Measurements from ENCODE around the gene CELSR1. TPM values are rescaled to one million over a fixed set of nuclear protein-coding genes. Genes with fewer than 3 reads are reported as not detected.

CELSR1 gene
- total RNA-seq, 2 donors from 2014 or later = 24.4 to 34.1 TPM

- Mint-ChIP-seq H3K4me1 (peaks cover 10% of the 10 kb centered on the region), H3K4me3 (no peak overlapping the region), H3K27me3 (ENCODE audit: insufficient read depth) (peaks cover 55% of the 10 kb centered on the region), H3K27ac (no peak overlapping the region), H3K36me3 (ENCODE audit: low read depth) (peaks cover 33% of the 10 kb centered on the region), H3K9me3 (peaks cover 9% of the 10 kb centered on the region)
- Histone ChIP-seq H3K9ac (ENCODE audit: extremely low read depth, low read length, poor library complexity, severe bottlenecking) (no peak overlapping the region), H3K27ac (ENCODE audit: low read depth, low read length) (no peak overlapping the region), H3K4me3 (ENCODE audit: low read length) (no peak overlapping the region), H3K4me1 (ENCODE audit: control insufficient read depth, insufficient read depth, low read length) (no peaks in the 10 kb centered on the region), H3K36me3 (ENCODE audit: control insufficient read depth, insufficient read depth, low read length) (peaks cover 5% of the 10 kb centered on the region), H3K27me3 (ENCODE audit: control insufficient read depth, insufficient read depth, low read length, poor library complexity, severe bottlenecking) (no peaks in the 10 kb centered on the region), H3K9me3 (ENCODE audit: control insufficient read depth, low read length) (no peaks in the 10 kb centered on the region)
- 84 to 97% methylated on average over 5 to 8 of the region's 8 CpGs for WGBS, 2 experiments (ENCODE audit: insufficient coverage in 1 of 2, insufficient read length in 1 of 2)
- no peak for TF ChIP-seq CTCF (conservative IDR thresholded peaks at IDR 0.05)
- DNase-seq = no peak
These were observed 73.1 kb downstream of the CELSR1 start for GRCh38 chr22:46464296-46464695.

GRCh38 chr22:46463435-46464227 is 73.8 kb downstream of the CELSR1 start:
- TF ChIP-seq CTCF (conservative IDR thresholded peaks at IDR 0.05) = no peak
- Mint-ChIP-seq H3K36me3 (ENCODE audit: low read depth) (peaks cover 34% of the 10 kb centered on the region), H3K27ac (no peak overlapping the region), H3K9me3 (peaks cover 5% of the 10 kb centered on the region), H3K4me1 (peaks cover 10% of the 10 kb centered on the region), H3K27me3 (ENCODE audit: insufficient read depth) (peaks cover 58% of the 10 kb centered on the region), H3K4me3 (no peak overlapping the region)
- no peaks in the 10 kb centered on the region for H3K4me1 ChIP-seq (ENCODE audit: control insufficient read depth, insufficient read depth, low read length)
- WGBS, 2 experiments (ENCODE audit: insufficient coverage in 1 of 2, insufficient read length in 1 of 2) = 96 to 99% methylated on average over 64 to 70 of the region's 70 CpGs
- DNase-seq = peak; percentile 38
- H3K36me3 ChIP-seq (ENCODE audit: control insufficient read depth, insufficient read depth, low read length) = peaks cover 5% of the 10 kb centered on the region
- H3K27me3 ChIP-seq (ENCODE audit: control insufficient read depth, insufficient read depth, low read length, poor library complexity, severe bottlenecking) = no peaks in the 10 kb centered on the region
- no peak overlapping the region for H3K9ac ChIP-seq (ENCODE audit: extremely low read depth, low read length, poor library complexity, severe bottlenecking)
- no peak overlapping the region for H3K4me3 ChIP-seq (ENCODE audit: low read length)
- H3K27ac ChIP-seq (ENCODE audit: low read depth, low read length) = no peak overlapping the region
- no peaks in the 10 kb centered on the region for H3K9me3 ChIP-seq (ENCODE audit: control insufficient read depth, low read length)

- no peak for TF ChIP-seq CTCF (conservative IDR thresholded peaks at IDR 0.05)
- no peaks in the 10 kb centered on the region for H3K9me3 ChIP-seq (ENCODE audit: control insufficient read depth, low read length)
- no peaks in the 10 kb centered on the region for H3K9me3 Mint-ChIP-seq
- H3K27ac ChIP-seq (ENCODE audit: low read depth, low read length) = no peak overlapping the region
- no peak overlapping the region for H3K9ac ChIP-seq (ENCODE audit: extremely low read depth, low read length, poor library complexity, severe bottlenecking)
- no peak overlapping the region for H3K4me3 ChIP-seq (ENCODE audit: low read length)
- DNase-seq = no peak
- WGBS, 2 experiments (ENCODE audit: insufficient coverage in 1 of 2, insufficient read length in 1 of 2) = 92 to 93% methylated on average over 16 to 18 of the region's 18 CpGs
- H3K27me3 ChIP-seq (ENCODE audit: control insufficient read depth, insufficient read depth, low read length, poor library complexity, severe bottlenecking) = no peaks in the 10 kb centered on the region
- peaks cover 40% of the 10 kb centered on the region for H3K36me3 Mint-ChIP-seq (ENCODE audit: low read depth)
- H3K4me3 Mint-ChIP-seq = no peak overlapping the region
- H3K36me3 ChIP-seq (ENCODE audit: control insufficient read depth, insufficient read depth, low read length) = peaks cover 5% of the 10 kb centered on the region
- peaks cover 10% of the 10 kb centered on the region for H3K4me1 Mint-ChIP-seq
- no peak overlapping the region for H3K27ac Mint-ChIP-seq
- H3K4me1 ChIP-seq (ENCODE audit: control insufficient read depth, insufficient read depth, low read length) = no peaks in the 10 kb centered on the region
- peaks cover 66% of the 10 kb centered on the region for H3K27me3 Mint-ChIP-seq (ENCODE audit: insufficient read depth)
These were observed 74.6 kb downstream of the CELSR1 start for GRCh38 chr22:46462726-46463371.
